DND-41 (cell line): ENCODE data around the gene UGT8.

Experiments used
- ATAC-seq: fragments of 200-7000 bp; cut with Tn5 transposase; 3 replicates; pipeline ENCODE4 v1.9.1; 2021; ENCODE audit warnings: low read depth; ENCODE audit not compliant: insufficient read depth
- DNase-seq: peaks from one replicate; pipeline ENCODE4 v3.0.0-alpha.2; 2020
- H2AFZ ChIP-seq: 2 replicates; pipeline ENCODE4 v1.6.0; 2012; ENCODE audit warnings: low read depth, low read length
- H3K27ac ChIP-seq: 2 replicates; pipeline ENCODE4 v1.5.1; 2012; ENCODE audit warnings: low read length, inconsistent platforms
- H3K27me3 ChIP-seq: fragments of 200-600 bp; sonication (generic); 2 replicates; pipeline ENCODE4 v1.6.0; 2012; ENCODE audit warnings: low read length, mild to moderate bottlenecking, inconsistent platforms; ENCODE audit not compliant: insufficient read depth, poor library complexity
- H3K36me3 ChIP-seq: 2 replicates; pipeline ENCODE4 v1.5.1; 2012; ENCODE audit warnings: low read length, inconsistent platforms; ENCODE audit not compliant: insufficient read depth
- H3K4me1 ChIP-seq: 2 replicates; pipeline ENCODE4 v1.5.1; 2012; ENCODE audit warnings: mild to moderate bottlenecking, low read length; ENCODE audit not compliant: insufficient read depth
- H3K4me2 ChIP-seq: 2 replicates; pipeline ENCODE4 v1.6.0; 2012; ENCODE audit warnings: mild to moderate bottlenecking, moderate library complexity, low read length, inconsistent platforms; ENCODE audit not compliant: insufficient read depth
- H3K4me3 ChIP-seq, 2 experiments: fragments of 200-600 bp in 1 of 2; shearing (Covaris generic) in 1 of 2; 2 replicates each; pipeline ENCODE4 v1.5.1; 2012 to 2016; ENCODE audit warnings: inconsistent platforms in 2 of 2, low read length in 2 of 2, mild to moderate bottlenecking in 2 of 2, low read depth in 1 of 2, moderate library complexity in 1 of 2
- H3K79me2 ChIP-seq: 2 replicates; pipeline ENCODE4 v1.6.0; 2012; ENCODE audit warnings: low read length, inconsistent platforms; ENCODE audit not compliant: insufficient read depth
- H3K9ac ChIP-seq: 2 replicates; pipeline ENCODE4 v1.6.0; 2012; ENCODE audit warnings: low read depth, mild to moderate bottlenecking, inconsistent platforms, low read length, moderate library complexity
- H3K9me3 ChIP-seq: 2 replicates; pipeline ENCODE4 v1.5.1; 2012; ENCODE audit warnings: low read length, moderate library complexity, mild to moderate bottlenecking, inconsistent platforms; ENCODE audit not compliant: insufficient read depth, severe bottlenecking
- H4K20me1 ChIP-seq: 2 replicates; pipeline ENCODE4 v1.6.0; 2012; ENCODE audit warnings: low read length; ENCODE audit not compliant: insufficient read depth
- CTCF ChIP-seq: IDR thresholded peaks from 2 replicates; pipeline ENCODE4 v1.5.1; 2012; ENCODE audit warnings: borderline replicate concordance, low read length, moderate library complexity, mild to moderate bottlenecking; ENCODE audit not compliant: poor library complexity, severe bottlenecking; ENCODE audit errors: extremely low read depth
- EZH2 ChIP-seq: IDR thresholded peaks from 3 replicates; pipeline ENCODE4 v1.6.1; 2012; ENCODE audit warnings: borderline replicate concordance, low read depth, mild to moderate bottlenecking, moderate library complexity, low read length, inconsistent platforms; ENCODE audit not compliant: severe bottlenecking

The UGT8 gene

GRCh38 chr4:114599231-114599902 is 760 bp downstream of the UGT8 start:
- no peaks in the 10 kb centered on the region for H3K4me1 ChIP-seq
- no peaks in the 10 kb centered on the region for H3K27me3 ChIP-seq
- H4K20me1 ChIP-seq, result no peaks in the 10 kb centered on the region
- no peak overlapping the region for H3K9ac ChIP-seq
- no peak overlapping the region for H3K27ac ChIP-seq
- no peaks in the 10 kb centered on the region for H3K36me3 ChIP-seq
- no peak overlapping the region for H3K4me3 ChIP-seq
- DNase-seq (no peak), ATAC-seq (no peak)
- peaks cover 5% of the 10 kb centered on the region for H3K9me3 ChIP-seq
- no peak overlapping the region for H3K4me2 ChIP-seq
- TF ChIP-seq CTCF, result no peak
- no peak for TF ChIP-seq EZH2
- H3K79me2 ChIP-seq, result no peaks in the 10 kb centered on the region
- H2AFZ ChIP-seq, result no peak overlapping the region

- Histone ChIP-seq H3K4me1 (no peaks in the 10 kb centered on the region), H3K4me3 (no peak overlapping the region), H3K27ac (no peak overlapping the region), H2AFZ (no peak overlapping the region; the same call in 1 of the 2 replicates), H3K27me3 (no peaks in the 10 kb centered on the region), H3K36me3 (no peaks in the 10 kb centered on the region), H3K9ac (no peak overlapping the region), H3K79me2 (no peaks in the 10 kb centered on the region), H3K9me3 (peaks cover 5% of the 10 kb centered on the region), H4K20me1 (no peaks in the 10 kb centered on the region), H3K4me2 (no peak overlapping the region)
- TF ChIP-seq EZH2, result no peak
- no peak for ATAC-seq
- no peak for DNase-seq
These were observed 1.4 kb downstream of the UGT8 start for GRCh38 chr4:114599903-114600552.

- Histone ChIP-seq H3K27ac (no peak overlapping the region), H3K4me2 (no peak overlapping the region), H3K4me3 (no peak overlapping the region), H3K4me1 (no peaks in the 10 kb centered on the region), H3K9me3 (peaks cover 5% of the 10 kb centered on the region), H3K79me2 (no peaks in the 10 kb centered on the region), H3K9ac (no peak overlapping the region), H3K36me3 (no peaks in the 10 kb centered on the region), H2AFZ (no peak overlapping the region), H4K20me1 (no peaks in the 10 kb centered on the region), H3K27me3 (no peaks in the 10 kb centered on the region)
- DNase-seq, result no peak
- no peak for ATAC-seq
- TF ChIP-seq EZH2 (no peak), CTCF (no peak)
These were observed 2.1 kb downstream of the UGT8 start for GRCh38 chr4:114600672-114601071.

- ATAC-seq (no peak), DNase-seq (no peak)
- no peaks in the 10 kb centered on the region for H3K27me3 ChIP-seq
- no peak overlapping the region for H3K27ac ChIP-seq
- no peaks in the 10 kb centered on the region for H3K4me1 ChIP-seq
- H4K20me1 ChIP-seq, result no peaks in the 10 kb centered on the region
- no peak overlapping the region for H3K9ac ChIP-seq
- no peaks in the 10 kb centered on the region for H3K79me2 ChIP-seq
- H3K4me2 ChIP-seq, result no peak overlapping the region
- H3K9me3 ChIP-seq, result peaks cover 5% of the 10 kb centered on the region
- no peak overlapping the region for H2AFZ ChIP-seq
- H3K4me3 ChIP-seq, result no peak overlapping the region
- TF ChIP-seq EZH2 (no peak), CTCF (no peak)
- no peaks in the 10 kb centered on the region for H3K36me3 ChIP-seq
These were observed 2.9 kb downstream of the UGT8 start for GRCh38 chr4:114601304-114602052.
